ENCODE results near the gene RYR2. TPM values are rescaled to one million over a fixed set of nuclear protein-coding genes. Genes with fewer than 3 reads are reported as not detected.

Gene RYR2
- 0.25 TPM in 1 of 2 replicates, not detected in the other for total RNA-seq (ENCODE audit: low replicate concordance)

DNA sequence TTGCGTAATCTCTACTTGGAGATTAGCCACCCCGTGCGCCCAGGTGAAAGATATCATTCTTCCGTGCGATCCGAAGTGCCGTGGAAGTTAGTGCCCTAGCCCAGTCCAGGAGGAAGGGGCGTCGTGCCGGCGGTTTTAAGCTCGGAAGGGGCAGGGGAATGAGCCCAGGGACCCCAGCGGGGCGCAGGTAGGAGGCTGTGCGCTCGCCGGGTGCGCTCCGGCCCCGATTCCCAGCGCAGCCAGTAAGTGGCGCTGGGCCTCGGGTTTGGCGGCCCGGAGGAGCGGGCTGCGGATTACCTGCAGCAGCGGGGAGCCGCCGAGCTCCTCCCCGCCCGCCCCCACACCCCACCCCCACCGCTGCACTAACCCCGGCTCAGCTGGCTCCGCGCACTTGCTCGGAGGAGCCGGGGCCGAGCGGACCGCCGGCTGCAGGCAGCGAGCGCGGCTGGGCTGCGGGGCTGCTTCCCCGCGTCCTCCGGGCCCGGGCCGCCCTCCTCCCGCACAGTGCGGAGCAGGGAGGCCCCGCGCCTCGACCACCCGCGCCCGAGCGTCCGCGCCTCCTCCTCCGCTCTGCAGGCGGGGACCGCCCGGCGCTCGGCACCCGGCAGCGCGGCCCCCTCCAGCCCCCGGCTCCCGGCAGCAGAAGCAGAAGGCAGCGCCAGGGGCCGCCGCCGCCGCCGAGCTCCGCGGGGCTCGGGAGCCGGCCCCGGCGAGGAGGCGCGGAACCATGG lies at the start of gene RYR2:
Gene RYR2, plus strand, starts transcription at position 390 of the 731 bp plus-strand sequence. Its CDS starts 338 bp downstream, at position 728.
- TF ChIP-seq, protein P1, sequence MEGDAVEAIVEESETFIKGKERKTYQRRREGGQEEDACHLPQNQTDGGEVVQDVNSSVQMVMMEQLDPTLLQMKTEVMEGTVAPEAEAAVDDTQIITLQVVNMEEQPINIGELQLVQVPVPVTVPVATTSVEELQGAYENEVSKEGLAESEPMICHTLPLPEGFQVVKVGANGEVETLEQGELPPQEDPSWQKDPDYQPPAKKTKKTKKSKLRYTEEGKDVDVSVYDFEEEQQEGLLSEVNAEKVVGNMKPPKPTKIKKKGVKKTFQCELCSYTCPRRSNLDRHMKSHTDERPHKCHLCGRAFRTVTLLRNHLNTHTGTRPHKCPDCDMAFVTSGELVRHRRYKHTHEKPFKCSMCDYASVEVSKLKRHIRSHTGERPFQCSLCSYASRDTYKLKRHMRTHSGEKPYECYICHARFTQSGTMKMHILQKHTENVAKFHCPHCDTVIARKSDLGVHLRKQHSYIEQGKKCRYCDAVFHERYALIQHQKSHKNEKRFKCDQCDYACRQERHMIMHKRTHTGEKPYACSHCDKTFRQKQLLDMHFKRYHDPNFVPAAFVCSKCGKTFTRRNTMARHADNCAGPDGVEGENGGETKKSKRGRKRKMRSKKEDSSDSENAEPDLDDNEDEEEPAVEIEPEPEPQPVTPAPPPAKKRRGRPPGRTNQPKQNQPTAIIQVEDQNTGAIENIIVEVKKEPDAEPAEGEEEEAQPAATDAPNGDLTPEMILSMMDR (IDR thresholded peaks at IDR 0.05; ENCODE audit: insufficient read depth, low read length), result no peak
- DNase-seq (ENCODE audit: low read depth), result no peak
- no peak within 1 kb of the TSS for H3K4me3 ChIP-seq (ENCODE audit: low read depth, low read length)

DNA sequence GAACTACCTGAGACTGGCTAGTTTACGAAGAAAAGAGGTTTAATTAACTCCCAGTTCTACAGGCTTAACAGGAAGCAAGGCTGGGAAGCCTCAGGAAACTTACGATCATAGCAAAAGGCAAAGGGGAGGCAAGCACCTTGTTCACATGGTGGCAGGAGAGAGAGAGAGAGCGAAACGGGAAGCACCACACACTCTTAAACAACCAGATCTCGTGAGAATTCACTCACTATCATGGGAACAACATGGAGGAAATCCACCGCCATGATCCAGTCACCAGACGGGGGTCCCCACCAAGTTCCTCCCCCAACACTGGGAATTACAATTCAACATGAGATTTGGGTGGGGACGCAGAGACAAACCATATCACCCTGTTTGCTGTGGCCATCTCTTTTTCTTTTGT lies 49.5 kb upstream of the RYR2 start:
- no peak for DNase-seq (ENCODE audit: low read depth)
- no peak overlapping the region for H3K4me3 ChIP-seq (ENCODE audit: low read depth, low read length)
- TF ChIP-seq, protein P1 (IDR thresholded peaks at IDR 0.05; ENCODE audit: insufficient read depth, low read length), result no peak

DNA sequence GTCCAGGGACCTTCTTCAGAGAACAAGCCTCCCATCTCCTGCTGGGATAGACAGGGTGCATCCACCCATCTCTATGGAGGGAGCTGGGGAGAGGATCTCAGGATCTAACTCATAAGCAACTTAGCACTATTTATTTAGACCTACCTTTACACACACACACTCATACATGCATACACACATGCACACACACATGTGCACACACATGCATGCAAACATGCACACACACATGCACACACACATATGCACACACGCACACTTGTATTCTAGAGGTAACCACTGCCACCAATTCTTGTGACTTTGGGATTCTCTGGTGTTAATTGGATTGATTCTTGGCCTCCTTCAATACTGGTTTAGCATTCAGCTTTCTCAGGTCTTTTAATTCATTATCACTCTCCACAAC lies 47.5 kb upstream of the RYR2 start:
- TF ChIP-seq, protein P1 (IDR thresholded peaks at IDR 0.05; ENCODE audit: insufficient read depth, low read length), result no peak
- DNase-seq (ENCODE audit: low read depth), result no peak

DNA sequence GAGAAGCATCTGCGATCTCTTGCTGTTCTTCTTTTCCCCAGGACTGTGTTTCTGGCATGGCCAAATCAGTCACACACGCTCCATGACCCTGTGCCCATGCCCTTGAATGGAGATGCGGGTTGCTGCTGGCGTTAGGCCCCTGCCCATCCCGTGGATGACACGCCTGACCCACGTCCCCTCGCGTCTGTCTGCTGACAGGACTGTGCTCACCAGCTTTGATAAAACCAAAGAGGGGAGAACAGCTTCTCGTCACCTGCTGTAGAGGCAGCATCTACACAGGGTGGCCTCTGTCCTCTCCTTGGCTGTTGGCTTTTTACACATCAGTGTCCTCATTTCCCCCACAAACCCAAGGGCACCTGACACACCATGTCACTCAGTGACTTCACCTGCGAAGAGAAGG lies 44.6 kb upstream of the RYR2 start:
- TF ChIP-seq, protein P1 (IDR thresholded peaks at IDR 0.05; ENCODE audit: insufficient read depth, low read length), result no peak
- no peak overlapping the region for H3K4me3 ChIP-seq (ENCODE audit: low read depth, low read length)
- no peak for DNase-seq (ENCODE audit: low read depth)

More for the DNA sequence above, 47.5 kb upstream of the RYR2 start:
- H3K4me3 ChIP-seq (ENCODE audit: low read depth, low read length), result no peak overlapping the region

DNA sequence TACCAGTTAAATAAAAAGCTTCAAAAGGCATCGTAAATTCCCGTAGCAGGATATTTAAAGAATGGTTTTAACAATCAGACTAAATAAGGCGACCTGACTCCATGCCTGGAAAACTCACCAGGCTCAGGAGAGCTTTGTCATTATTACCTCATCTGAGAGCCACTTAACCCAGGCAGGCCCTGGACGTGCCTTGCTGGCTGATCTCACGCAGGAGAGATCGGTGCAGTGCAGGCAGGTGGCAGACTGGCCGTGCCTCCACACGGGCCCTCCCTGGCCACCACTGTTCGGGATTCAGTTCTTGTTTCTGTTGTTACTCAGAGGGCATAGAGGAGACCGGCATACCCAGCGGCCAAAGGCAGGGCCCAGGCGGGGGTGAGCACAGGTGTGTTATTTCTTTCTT lies 44.1 kb upstream of the RYR2 start:
- H3K4me3 ChIP-seq (ENCODE audit: low read depth, low read length), result no peak overlapping the region
- TF ChIP-seq, protein P1 (IDR thresholded peaks at IDR 0.05; ENCODE audit: insufficient read depth, low read length), result no peak
- DNase-seq (ENCODE audit: low read depth), result no peak

DNA sequence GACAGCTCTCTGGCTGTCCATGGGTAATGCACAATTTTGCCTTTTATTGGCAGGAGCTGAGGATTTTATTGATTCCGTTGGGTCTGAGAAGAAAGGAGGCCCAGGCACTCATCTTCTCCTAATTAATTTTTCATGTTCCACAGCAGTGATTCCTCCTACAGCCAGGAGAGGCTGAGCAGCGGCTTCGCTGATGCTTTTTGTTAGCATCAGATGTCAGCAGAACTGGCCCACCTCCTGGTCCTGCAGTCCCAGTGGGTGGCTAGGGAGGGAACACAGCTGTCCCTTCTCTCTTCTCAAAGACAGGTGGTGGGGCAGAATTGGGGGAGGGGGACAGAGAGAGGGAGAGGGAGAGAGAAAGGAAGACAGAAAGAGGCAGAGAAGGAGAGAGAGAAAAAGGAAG lies 43.4 kb upstream of the RYR2 start:
- no peak for DNase-seq (ENCODE audit: low read depth)
- no peak overlapping the region for H3K4me3 ChIP-seq (ENCODE audit: low read depth, low read length)
- TF ChIP-seq, protein P1 (IDR thresholded peaks at IDR 0.05; ENCODE audit: insufficient read depth, low read length), result no peak

All from fibroblast of the aortic adventitia (primary cell).